GM12878 (cell line): Measurements from ENCODE around the gene TMC2. TPM values are rescaled to one million over a fixed set of nuclear protein-coding genes. Genes with fewer than 3 reads are reported as not detected.

ENCODE experiments used
- ASH2L ChIP-seq: fragments of 300-600, 200-600 bp; sonication (generic); IDR thresholded peaks from 2 replicates; pipeline ENCODE4 v1.6.1; 2017; ENCODE audit warnings: low read depth, mild to moderate bottlenecking, borderline replicate concordance
- BMI1 ChIP-seq: fragments of 450-650 bp; IDR thresholded peaks from 2 replicates; pipeline ENCODE4 v1.6.1; 2016; ENCODE audit warnings: mild to moderate bottlenecking, moderate library complexity, borderline replicate concordance
- BRCA1 ChIP-seq: IDR thresholded peaks from 2 replicates; pipeline ENCODE4 v1.6.1; 2011; ENCODE audit warnings: low read depth, low read length, improper control_type of control experiment
- CBFB ChIP-seq: IDR thresholded peaks from 2 replicates; pipeline ENCODE4 v1.6.1; 2016; ENCODE audit warnings: antibody characterized with exemption, low read depth
- ETV6 ChIP-seq, 2 experiments: fragments of 450-650 bp in 1 of 2; IDR thresholded peaks in 1 of 2; conservative IDR thresholded peaks in 1 of 2; 2 replicates each; pipeline ENCODE4 v1.6.1; 2014; ENCODE audit warnings: antibody characterized with exemption in 1 of 2, borderline replicate concordance in 1 of 2, low read depth in 1 of 2, mild to moderate bottlenecking in 1 of 2, moderate library complexity in 1 of 2
- HDAC2 ChIP-seq: fragments of 200-600 bp; sonication (generic); IDR thresholded peaks from 2 replicates; pipeline ENCODE4 v1.6.1; 2017
- PML ChIP-seq: IDR thresholded peaks from 2 replicates; pipeline ENCODE4 v1.6.1; 2012; ENCODE audit warnings: low read length, inconsistent platforms
- RAD21 ChIP-seq: IDR thresholded peaks from 2 replicates; pipeline ENCODE4 v1.6.1; 2011; ENCODE audit warnings: mild to moderate bottlenecking, low read depth, low read length, moderate library complexity; ENCODE audit not compliant: insufficient read depth
- RELB ChIP-seq: fragments of 450-650 bp; IDR thresholded peaks from 2 replicates; pipeline ENCODE4 v1.6.1; 2017; ENCODE audit warnings: low read depth, mild to moderate bottlenecking, moderate library complexity
- SMAD5 ChIP-seq: IDR thresholded peaks from 2 replicates; pipeline ENCODE4 v1.6.1; 2016; ENCODE audit warnings: antibody characterized with exemption, low read depth
- SREBF2 ChIP-seq: IDR thresholded peaks from 2 replicates; pipeline ENCODE4 v1.6.1; 2012; ENCODE audit warnings: mild to moderate bottlenecking, low read length
- TBL1XR1 ChIP-seq: IDR thresholded peaks from 2 replicates; pipeline ENCODE4 v1.6.1; 2012; ENCODE audit warnings: low read depth, low read length, improper control_type of control experiment
- WRNIP1 ChIP-seq: IDR thresholded peaks from 2 replicates; pipeline ENCODE4 v1.6.1; 2011; ENCODE audit warnings: low read depth, low read length, improper control_type of control experiment, borderline replicate concordance
- ZBTB4 ChIP-seq: fragments of 450-650 bp; formaldehyde crosslinking; IDR thresholded peaks from 2 replicates; pipeline ENCODE4 v1.4.0; 2022; ENCODE audit warnings: mild to moderate bottlenecking, moderate library complexity
- polyA plus RNA-seq, 11 experiments: library from polyadenylated mRNA; depleted of rRNA in 4 of 11; unstranded in 6 of 11; stranded (reverse) in 5 of 11; fragments of >200 nt; fragmentation: Nextera tagmentation in 4 of 11; fragmentation: Illumina TruSeq in 1 of 11; extraction: Ambion mirVana in 4 of 11; extraction: Trizol in 1 of 11; gene quantifications; 1 replicate in 1 of 11; 2 replicates in 10 of 11; pipeline versions ENCODE4 v1.2.1 to v1.2.3, GENCODE V29; 2011 to 2016; ENCODE audit warnings: inconsistent platforms in 2 of 11, missing spikeins in 2 of 11, low read depth in 1 of 11
- total RNA-seq, 4 experiments: library from RNA; depleted of rRNA in 3 of 4; stranded (reverse); fragments of >200 nt in 3 of 4; fragmentation: Illumina TruSeq in 1 of 4; extraction: Trizol in 1 of 4; gene quantifications; 2 replicates each; pipeline versions ENCODE4 v1.2.1 to v1.2.3, GENCODE V29; 2013 to 2021
- TF ChIP-seq, protein P1 (sequence below): fragments of 450-650 bp; IDR thresholded peaks from 2 replicates; pipeline ENCODE4 v1.6.1; 2016; ENCODE audit warnings: mild to moderate bottlenecking

The TMC2 gene
- total and polyA plus RNA-seq, 10 of the 15 experiments (the other 5 are each of a cell fraction or from before 2014, with no cell fraction given): 0.08 TPM; not detected in 9

GRCh38 chr20:2516399-2516798 lies 20.0 kb upstream of the TMC2 start (continued):
- TF ChIP-seq ETV6 (conservative IDR thresholded peaks at IDR 0.05 in 1 of 2, IDR thresholded peaks at IDR 0.05 in 1 of 2; ENCODE audit: borderline replicate concordance in 1 of 2, low read depth in 1 of 2) (no peak), SMAD5 (no peak), CBFB (no peak), HDAC2 (no peak), BRCA1 (no peak), ZBTB4 (CRISPR knock-in tag) (no peak), SREBF2 (no peak), RELB (no peak), RAD21 (no peak), PML (no peak), WRNIP1 (no peak), ASH2L (no peak), TBL1XR1 (no peak), BMI1 (no peak)
- TF ChIP-seq, protein P1, sequence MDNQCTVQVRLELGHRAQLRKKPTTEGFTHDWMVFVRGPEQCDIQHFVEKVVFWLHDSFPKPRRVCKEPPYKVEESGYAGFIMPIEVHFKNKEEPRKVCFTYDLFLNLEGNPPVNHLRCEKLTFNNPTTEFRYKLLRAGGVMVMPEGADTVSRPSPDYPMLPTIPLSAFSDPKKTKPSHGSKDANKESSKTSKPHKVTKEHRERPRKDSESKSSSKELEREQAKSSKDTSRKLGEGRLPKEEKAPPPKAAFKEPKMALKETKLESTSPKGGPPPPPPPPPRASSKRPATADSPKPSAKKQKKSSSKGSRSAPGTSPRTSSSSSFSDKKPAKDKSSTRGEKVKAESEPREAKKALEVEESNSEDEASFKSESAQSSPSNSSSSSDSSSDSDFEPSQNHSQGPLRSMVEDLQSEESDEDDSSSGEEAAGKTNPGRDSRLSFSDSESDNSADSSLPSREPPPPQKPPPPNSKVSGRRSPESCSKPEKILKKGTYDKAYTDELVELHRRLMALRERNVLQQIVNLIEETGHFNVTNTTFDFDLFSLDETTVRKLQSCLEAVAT: no peak
